Erythroblast (primary cell): ENCODE results near the gene ERMAP.
"Not testable (repeated sequence)": the region's sequence is repeated elsewhere in the genome, so short reads cannot be mapped to it uniquely, and the experiment has no call there.

Experiments used
- DNase-seq, 2 experiments: peaks; one replicate each; lab custom pipeline; 2025; lab: John Stamatoyannopoulos, UW
- GATA1 ChIP-seq: IDR thresholded peaks from 2 replicates; pipeline ENCODE4 v1.6.1; 2011; ENCODE audit warnings: low read depth, mild to moderate bottlenecking, control low read depth, low read length, moderate library complexity
- POLR2A ChIP-seq: IDR thresholded peaks from 2 replicates; pipeline ENCODE4 v1.6.1; 2011; ENCODE audit warnings: mild to moderate bottlenecking, low read length

The ERMAP gene

DNA sequence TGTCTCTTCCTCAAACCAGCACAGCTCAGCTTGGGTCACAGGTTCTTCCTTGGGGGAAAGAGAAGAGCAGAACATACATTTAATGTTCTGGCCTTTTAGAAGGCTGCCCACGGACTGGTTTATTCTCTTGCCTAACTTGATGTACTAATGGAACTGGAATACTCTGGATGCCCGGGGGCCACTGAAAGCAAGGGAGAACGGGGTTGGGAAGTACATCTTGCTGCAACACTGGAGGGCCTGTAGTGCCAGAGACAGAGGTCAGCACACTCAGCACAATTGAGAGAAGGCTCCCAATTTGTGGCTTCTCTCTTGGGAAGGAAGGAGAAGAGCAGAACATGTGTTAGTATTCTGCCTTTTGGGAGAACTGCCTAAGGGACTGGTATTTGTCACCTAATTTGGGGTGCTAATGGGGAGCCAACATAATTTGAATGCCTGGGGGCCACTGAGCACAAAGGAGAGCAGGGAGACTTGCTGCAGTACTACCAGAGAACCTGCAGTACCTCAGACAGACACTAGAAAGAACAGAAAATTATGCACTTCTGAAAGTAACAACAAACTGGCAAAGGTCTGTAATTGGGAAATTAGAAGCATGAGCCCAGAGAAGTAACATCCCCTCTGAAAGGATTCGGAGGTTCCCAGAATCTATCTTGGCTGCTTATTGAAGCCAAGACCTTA is 43.6 kb downstream of the ERMAP start:
- TF ChIP-seq GATA1 (no peak), POLR2A (no peak)
- DNase-seq: no peak

DNA sequence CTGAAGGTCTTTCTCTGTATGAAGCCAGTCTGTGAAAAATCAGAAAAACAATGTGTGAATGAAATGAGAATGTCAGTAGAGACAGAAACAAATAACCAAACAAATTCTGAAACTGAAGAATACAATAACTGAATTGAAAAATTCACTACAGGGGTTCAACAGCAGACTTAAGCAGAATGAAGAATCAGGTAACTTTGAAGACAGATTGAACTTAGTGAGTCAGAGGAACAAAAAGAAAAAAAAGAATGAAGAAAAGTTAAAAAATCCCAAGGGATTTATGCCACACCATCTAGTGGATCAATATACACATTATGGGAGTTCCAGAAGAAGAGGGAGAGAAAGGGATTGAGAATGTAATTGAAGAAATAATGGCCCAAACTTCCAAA is 44.1 kb downstream of the ERMAP start:
- no peak for DNase-seq
- TF ChIP-seq POLR2A (no peak), GATA1 (no peak)

DNA sequence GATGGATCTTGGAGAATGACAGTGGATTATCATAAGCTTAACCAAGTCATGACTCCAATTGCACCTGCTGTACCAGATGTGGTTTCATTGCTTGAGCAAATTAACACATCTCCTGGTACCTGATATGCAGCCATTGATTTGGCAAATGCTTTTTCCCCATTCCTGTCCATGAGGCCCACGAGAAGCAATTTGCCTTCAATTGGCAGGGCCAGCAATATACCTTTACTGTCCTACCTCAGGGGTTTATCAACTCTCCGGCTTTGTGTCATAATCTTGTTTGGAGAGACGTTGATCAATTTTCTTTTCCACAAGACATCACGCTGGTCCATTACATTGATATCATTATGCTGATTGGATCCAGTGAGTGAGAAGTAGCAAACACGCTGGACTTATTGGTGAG is 49.6 kb downstream of the ERMAP start:
- TF ChIP-seq GATA1 (no peak), POLR2A (no peak)
- DNase-seq: no peak

DNA sequence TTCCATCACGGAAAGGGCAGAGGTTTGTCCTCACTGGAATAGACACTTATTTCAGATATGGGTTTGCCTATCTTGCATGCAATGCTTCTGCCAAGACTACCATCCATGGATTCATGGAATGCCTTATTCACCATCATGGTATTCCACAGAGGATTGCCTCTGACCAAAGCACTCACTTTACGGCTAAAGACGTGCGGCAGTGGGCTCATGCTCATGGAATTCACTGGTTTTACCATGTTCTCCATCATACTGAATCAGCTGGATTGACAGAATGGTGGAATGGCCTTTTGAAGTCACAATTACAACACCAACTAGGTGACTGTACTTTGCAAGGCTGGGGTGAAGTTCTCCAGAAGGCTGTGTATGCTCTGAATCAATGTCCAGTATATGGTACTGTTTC is 51.5 kb downstream of the ERMAP start:
- not testable (repeated sequence) for DNase-seq

DNA sequence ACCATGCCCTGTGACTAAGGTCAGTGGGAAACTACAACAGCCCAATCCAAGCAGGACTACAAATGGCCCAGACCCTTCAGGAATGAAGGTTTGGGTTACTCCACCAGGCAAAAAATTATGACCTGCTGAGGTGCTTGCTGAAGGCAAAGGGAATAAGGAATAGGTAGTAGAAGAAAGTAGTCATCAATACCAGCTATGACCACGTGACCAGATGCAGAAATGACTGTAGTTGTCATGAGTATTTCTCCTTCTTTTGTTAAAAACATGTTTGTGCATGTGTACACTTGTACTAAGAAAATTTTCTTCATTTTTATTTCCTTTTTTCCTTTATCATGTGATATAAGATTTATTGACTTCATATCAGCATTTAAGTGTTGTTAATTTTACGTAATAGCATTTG is 52.3 kb downstream of the ERMAP start:
- not testable (repeated sequence) for DNase-seq

DNA sequence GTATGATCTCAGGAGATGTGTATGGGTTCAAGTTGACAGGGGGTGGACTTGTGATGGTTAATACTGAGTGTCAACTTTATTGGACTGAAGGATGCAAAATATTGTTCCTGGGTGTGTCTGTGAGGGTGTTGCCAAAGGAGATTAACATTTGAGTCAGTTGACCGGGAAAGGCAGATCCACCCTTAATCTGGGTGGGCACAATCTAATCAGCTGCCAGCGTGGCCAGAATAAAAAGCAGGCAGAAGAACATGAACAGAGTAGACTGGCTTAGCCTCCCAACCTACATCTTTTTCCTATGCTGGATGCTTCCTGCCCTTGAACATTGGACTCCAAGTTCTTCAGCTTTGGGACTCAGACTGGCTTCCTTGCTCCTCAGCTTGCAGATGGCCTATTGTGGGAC is 52.8 kb downstream of the ERMAP start:
- DNase-seq: peak; percentile 36 to 62

DNA sequence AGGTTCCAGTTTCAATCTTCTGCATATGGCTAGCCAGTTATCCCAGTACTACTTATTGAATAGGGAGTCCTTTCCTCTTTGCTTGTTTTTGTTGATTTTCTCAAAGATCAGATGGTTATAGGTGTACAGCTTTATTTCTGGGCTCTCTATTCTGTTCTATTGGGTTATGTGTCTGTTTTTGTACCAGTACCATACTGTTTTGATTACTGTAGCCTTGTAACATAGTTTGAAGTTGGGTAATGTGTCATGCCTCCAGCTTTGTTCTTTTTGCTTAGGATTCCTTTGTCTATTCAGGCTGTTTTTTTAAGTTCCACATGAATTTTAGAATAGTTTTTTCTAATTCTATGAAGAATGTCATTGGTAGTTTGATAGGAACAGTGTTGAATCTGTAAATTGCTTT is 56.2 kb downstream of the ERMAP start:
- not testable (repeated sequence) for DNase-seq

DNA sequence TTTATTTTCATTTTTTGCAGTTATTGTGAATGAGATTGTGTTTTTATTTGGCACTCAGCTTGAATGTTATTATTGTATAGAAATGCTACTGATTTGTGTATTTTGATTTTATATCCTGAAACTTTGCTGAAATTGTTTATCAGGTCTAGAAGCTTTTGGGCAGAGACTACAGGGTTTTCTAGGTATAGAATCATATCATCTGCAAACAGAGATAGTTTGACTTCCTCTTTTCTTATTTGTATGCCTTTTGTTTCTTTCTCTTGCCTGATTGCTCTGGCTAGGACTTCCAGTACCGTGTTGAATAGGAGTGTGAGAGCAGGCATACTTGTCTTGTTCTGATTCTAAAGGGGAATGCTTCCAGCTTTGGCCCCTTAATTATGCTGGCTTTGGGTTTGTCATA is 56.7 kb downstream of the ERMAP start:
- no peak for DNase-seq
- TF ChIP-seq POLR2A: no peak
- no peak for TF ChIP-seq GATA1

DNA sequence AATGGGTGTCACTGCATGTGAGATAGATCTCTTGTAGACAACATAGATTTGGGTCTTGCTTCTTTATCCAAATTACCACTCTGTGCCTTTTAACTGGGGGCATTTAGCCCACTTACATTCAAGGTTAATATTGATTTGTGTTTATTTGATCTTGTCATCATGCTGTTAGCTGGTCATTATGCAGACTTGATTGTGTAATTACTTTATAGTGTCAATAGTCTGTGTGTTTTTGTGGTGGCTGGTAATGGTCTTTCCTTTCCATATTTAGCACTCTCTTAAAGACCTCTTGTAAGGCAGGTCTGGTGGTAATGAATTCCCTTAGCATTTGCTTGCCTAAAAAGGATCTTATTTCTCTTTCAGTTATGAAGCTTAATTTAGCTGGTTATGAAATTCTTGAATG is 59.1 kb downstream of the ERMAP start:
- TF ChIP-seq GATA1 (no peak), POLR2A (no peak)
- no peak for DNase-seq

DNA sequence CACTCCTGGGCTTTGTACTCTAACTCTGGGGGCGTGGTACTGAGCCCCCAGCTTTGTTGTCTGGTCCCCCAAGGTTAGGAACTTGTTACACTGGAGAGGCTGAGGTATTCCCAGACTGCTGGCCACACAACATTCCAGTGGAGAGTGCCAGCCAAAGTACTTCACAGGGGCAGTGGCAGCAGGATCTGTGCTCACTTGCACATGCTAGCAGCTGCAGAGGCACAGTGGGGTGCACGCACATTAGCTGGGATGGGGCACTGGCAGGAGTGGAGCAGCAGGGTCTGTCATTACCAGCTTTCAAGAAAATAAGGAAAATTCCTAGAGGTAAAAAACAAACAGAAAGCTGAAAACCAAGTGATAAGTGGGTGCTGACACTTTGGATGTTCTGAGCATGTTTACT is 60.5 kb downstream of the ERMAP start:
- DNase-seq: no peak
- TF ChIP-seq GATA1 (no peak), POLR2A (no peak)

DNA sequence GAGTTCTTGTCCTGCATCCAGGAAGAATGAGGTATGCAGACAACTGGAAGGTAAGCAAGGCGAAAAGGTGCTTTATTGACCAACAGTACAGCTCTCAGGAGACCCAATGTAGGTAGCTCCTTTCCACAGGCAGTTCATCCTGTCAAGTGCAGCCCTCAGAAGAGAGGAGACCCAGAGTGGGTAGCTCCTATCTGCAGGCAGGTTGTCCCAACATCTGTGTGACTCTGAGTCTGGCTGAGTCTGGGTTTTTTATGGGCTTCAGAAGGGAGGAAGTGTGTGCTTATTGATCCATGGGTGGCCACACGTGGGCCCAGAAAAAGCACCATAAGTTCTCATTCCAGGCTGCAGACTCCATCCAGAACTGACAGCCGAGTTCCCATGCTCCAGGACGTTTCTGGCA is 63.5 kb downstream of the ERMAP start:
- TF ChIP-seq POLR2A (no peak), GATA1 (no peak)
- peak in 1 of 2 experiments; percentile 9 for DNase-seq

DNA sequence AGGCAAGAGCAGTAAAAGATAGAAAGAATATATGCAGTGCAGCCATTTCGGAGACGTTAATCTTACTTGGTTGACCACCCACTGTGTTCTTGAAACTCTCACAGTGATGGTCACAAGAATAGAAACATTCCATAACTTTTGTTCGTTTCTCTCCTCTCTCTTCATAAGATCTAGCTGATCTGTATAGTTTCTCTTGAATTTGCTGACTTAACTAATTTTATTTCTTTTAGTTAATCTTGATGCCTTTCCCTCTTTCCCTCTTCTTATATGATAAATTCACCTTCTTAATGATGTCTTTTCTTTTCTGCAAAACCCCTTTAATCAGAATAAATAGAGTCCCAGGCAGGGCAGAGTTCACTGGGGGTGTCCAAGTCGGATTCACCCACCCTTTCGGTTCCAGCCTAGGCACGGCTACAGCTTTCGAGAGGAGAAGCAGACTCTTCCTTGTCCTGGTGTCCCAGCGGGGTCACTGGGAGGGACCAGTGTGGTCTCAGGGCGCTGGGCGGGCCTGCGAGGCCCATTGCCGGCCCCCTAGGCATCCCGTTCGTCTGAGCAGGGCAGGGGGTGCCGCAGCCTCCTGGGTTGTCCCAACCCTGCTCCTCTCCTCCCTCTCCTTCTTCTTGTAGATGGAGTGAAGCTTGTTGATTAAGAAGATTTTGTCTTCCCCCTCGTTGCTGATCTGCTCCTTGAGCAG is 69.3 kb downstream of the ERMAP start:
- no peak for DNase-seq
- no peak for TF ChIP-seq GATA1

DNA sequence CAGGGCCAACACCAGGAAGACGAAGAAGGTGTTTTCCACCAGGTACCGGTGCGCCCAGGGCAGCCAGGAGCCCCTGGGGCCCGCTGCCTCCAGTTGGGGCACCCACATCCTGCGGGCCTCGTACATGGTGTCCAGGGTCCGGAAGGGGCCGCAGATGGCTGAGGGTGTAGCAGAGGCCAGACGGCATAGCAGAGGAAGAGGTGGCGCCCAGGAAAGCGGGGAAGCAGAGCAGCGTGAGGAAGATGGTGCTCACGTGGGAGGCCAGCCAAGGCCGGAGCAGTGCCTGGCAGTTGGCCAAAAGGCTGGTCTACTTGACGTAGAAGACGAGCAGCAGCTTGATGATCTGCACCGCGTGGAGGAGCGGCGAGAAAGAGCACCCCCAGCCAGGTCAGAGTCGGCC is 69.9 kb downstream of the ERMAP start:
- no peak for DNase-seq
- TF ChIP-seq GATA1: no peak
- no peak for TF ChIP-seq POLR2A

DNA sequence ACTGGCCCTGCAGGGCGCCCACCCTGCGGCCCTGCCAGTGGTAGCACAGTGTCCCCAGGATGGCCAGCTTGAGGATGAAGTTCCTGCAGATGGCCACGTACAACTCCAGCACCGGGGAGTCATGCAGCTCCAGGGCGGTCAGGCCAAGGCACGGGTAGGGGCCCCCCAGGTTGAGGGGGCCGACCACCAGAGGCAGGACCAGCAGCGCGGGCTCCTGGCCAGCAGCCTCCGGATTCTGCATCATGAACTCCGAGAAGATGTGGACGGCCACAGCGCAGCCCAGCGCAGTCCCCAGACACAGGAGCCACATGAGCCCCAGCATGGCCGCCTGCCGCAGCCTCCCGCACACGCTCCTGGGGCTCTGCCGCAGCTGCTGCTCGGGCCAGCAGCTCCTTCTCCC is 70.4 kb downstream of the ERMAP start:
- DNase-seq: no peak
- no peak for TF ChIP-seq POLR2A
- TF ChIP-seq GATA1: no peak

DNA sequence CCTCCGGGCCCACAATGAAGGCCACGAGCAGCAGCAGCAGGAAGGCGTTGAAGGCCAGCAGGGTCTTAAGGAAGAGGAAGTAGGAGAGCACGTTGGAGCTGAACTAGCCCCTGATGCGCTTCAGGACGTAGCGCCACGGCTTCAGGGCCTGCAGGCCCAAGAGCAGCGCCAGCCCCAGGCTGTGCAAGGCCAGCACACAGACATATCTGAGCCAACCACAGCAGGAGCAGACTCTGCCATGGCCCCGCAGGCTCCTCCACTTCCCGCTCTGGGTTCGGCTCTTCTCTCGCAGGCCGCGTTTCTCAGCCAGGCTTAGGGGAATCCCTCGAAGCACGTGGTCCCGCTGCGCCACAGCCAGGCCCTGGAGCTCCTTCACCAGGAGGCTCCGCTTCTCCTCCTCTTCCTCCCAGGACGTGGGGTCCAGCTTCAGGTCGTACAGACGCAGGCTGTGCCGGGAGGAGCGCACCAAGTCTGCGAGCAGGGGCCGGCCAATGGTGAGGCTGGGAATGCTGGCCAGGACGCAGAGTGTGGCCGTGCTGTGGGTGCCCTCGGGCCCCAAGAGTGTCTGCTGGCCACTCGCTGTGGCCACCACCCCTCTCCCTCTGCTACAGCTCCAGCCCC is 71.2 kb downstream of the ERMAP start:
- TF ChIP-seq GATA1: no peak
- TF ChIP-seq POLR2A: no peak
- DNase-seq: no peak
